MCF 10A (cell line): ENCODE data around the gene SENP3. TPM values are rescaled to one million over a fixed set of nuclear protein-coding genes. Genes with fewer than 3 reads are reported as not detected.
A peak's percentile ranks its signal among the peaks of the same experiment; 100 is the strongest.

Experiments used
- BruUV-seq: library from RNA; stranded (reverse); fragments of 400-500 nt; replicated peaks from 2 replicates; lab custom pipeline; 2021; lab: Mats Ljungman, UMichigan
- CTCF ChIA-PET: fragments of 300-600 bp; sonication (Branson Sonifier 250); formaldehyde crosslinking; extraction: SDS; loops from one replicate; lab custom pipeline; 2021; ENCODE audit warnings: antibody characterized with exemption, inconsistent platforms; lab: Yijun Ruan, JAX
- POLR2A ChIA-PET: fragments of 300-600, 350-650 bp; sonication (Branson Sonifier 250); formaldehyde crosslinking; extraction: SDS; loops from one replicate; lab custom pipeline; 2020; ENCODE audit warnings: antibody characterized with exemption, inconsistent platforms; lab: Yijun Ruan, JAX
- DNase-seq: peaks from one replicate; pipeline ENCODE4 v3.0.0-alpha.2; 2018; ENCODE audit not compliant: unreplicated experiment
- H3K27ac Mint-ChIP-seq: one replicate; pipeline ENCODE4 v1.8.0; 2022; ENCODE audit warnings: mild to moderate bottlenecking, low read depth, mixed read lengths; ENCODE audit not compliant: unreplicated experiment
- H3K27me3 Mint-ChIP-seq: one replicate; pipeline ENCODE4 v1.8.0; 2022; ENCODE audit warnings: mixed read lengths; ENCODE audit not compliant: insufficient read depth, unreplicated experiment
- H3K36me3 Mint-ChIP-seq: one replicate; pipeline ENCODE4 v1.8.0; 2022; ENCODE audit warnings: mild to moderate bottlenecking, moderate library complexity, mixed read lengths; ENCODE audit not compliant: insufficient read depth, unreplicated experiment
- H3K4me1 Mint-ChIP-seq: one replicate; pipeline ENCODE4 v1.8.0; 2022; ENCODE audit warnings: mixed read lengths; ENCODE audit not compliant: insufficient read depth, unreplicated experiment
- H3K4me3 Mint-ChIP-seq: one replicate; pipeline ENCODE4 v1.8.0; 2022; ENCODE audit warnings: mild to moderate bottlenecking, moderate library complexity, mixed read lengths; ENCODE audit not compliant: unreplicated experiment
- H3K9me3 Mint-ChIP-seq: one replicate; pipeline ENCODE4 v1.8.0; 2022; ENCODE audit warnings: mixed read lengths; ENCODE audit not compliant: unreplicated experiment
- CTCF ChIP-seq: fragments of 200-600 bp; IDR thresholded peaks from one replicate; pipeline ENCODE4 v1.8.0; 2022; ENCODE audit warnings: antibody characterized with exemption, mild to moderate bottlenecking; ENCODE audit not compliant: unreplicated experiment
- intact Hi-C: fragments of 100-400 bp; cut with micrococcal nuclease; formaldehyde crosslinking; loops from 2 replicates; pipeline ENCODE4 v1.14.1; 2022
- total RNA-seq: library from RNA; stranded (reverse); gene quantifications from 2 replicates; pipeline ENCODE4 v1.2.3, GENCODE V29; 2022

SENP3 gene
- total RNA-seq, 1 experiment from 2014 or later, result 67.3 TPM

- Mint-ChIP-seq H3K27me3 (no peaks in the 10 kb centered on the region), H3K27ac (peak overlapping the region; percentile 99), H3K4me3 (peak overlapping the region; percentile 90), H3K9me3 (no peaks in the 10 kb centered on the region), H3K36me3 (peaks cover 87% of the 10 kb centered on the region), H3K4me1 (peaks cover 10% of the 10 kb centered on the region)
- DNase-seq, result no peak
- no peak for TF ChIP-seq CTCF
- ChIA-PET POLR2A (interaction anchor here (0.6 to 13.7 kb wide), 9 partner anchors 12 to 580 kb away, joined by 3 to 294 read pairs (median 4); partner anchors contain the start of genes MPDU1, PER1, POLR2A and SENP3), CTCF (interaction anchor here (0.5 to 0.8 kb wide), 3 partner anchors 14 to 57 kb away, joined by 3 to 6 read pairs (median 3); partner anchors contain the start of gene TNFSF13)
- intact Hi-C loops, result loop anchor here (1.0 to 5.0 kb wide), 2 partner anchors 15 to 115 kb away; partner anchors contain the start of genes TP53 and WRAP53
- no TSS peak for BruUV-seq
Observed at GRCh38 chr17:7572338-7572587, 10.5 kb downstream of the SENP3 start.

- Mint-ChIP-seq H3K4me1 (peaks cover 11% of the 10 kb centered on the region), H3K36me3 (peaks cover 87% of the 10 kb centered on the region), H3K4me3 (peak overlapping the region; percentile 90), H3K9me3 (no peaks in the 10 kb centered on the region), H3K27me3 (no peaks in the 10 kb centered on the region), H3K27ac (peak overlapping the region; percentile 99)
- peak; percentile 99 for DNase-seq
- CTCF ChIA-PET, result interaction anchor here (4.1 kb wide), 1 partner anchor 12 kb away, joined by 20 read pairs; the partner anchor contains the start of gene MPDU1
- intact Hi-C loops, result loop anchor here (1.0 to 5.0 kb wide), 2 partner anchors 15 to 115 kb away; partner anchors contain the start of genes TP53 and WRAP53
- no peak for TF ChIP-seq CTCF
- POLR2A ChIA-PET, result interaction anchor here (0.6 to 13.7 kb wide), 18 partner anchors 12 to 579 kb away, joined by 3 to 294 read pairs (median 3); partner anchors contain the start of genes CTDNEP1, FXR2, GPS2 and MPDU1
- BruUV-seq, result TSS peak; percentile 15
Observed at GRCh38 chr17:7572588-7573323, 11.0 kb downstream of the SENP3 start.

GRCh38 chr17:7573324-7574080 is 11.8 kb downstream of the SENP3 start:
- peaks cover 89% of the 10 kb centered on the region for H3K36me3 Mint-ChIP-seq
- peaks cover 15% of the 10 kb centered on the region for H3K4me1 Mint-ChIP-seq
- H3K27me3 Mint-ChIP-seq, result no peaks in the 10 kb centered on the region
- peak overlapping the region; percentile 99 for H3K27ac Mint-ChIP-seq
- H3K4me3 Mint-ChIP-seq, result peak overlapping the region; percentile 90
- peak; percentile 84 for DNase-seq
- H3K9me3 Mint-ChIP-seq, result no peaks in the 10 kb centered on the region
- POLR2A ChIA-PET, result interaction anchor here (0.6 to 13.7 kb wide), 19 partner anchors 13 to 651 kb away, joined by 3 to 294 read pairs (median 4); partner anchors contain the start of genes CTDNEP1, FXR2, GPS2 and MPDU1
- BruUV-seq, result no TSS peak
- TF ChIP-seq CTCF, result no peak
- intact Hi-C loops, result loop anchor here (5.0 kb wide), 1 partner anchor 114 kb away; the partner anchor contains the start of genes TP53 and WRAP53
- CTCF ChIA-PET, result interaction anchor here (0.6 to 4.1 kb wide), 7 partner anchors 11 to 137 kb away, joined by 3 to 20 read pairs (median 7); partner anchors contain the start of genes MPDU1, SOX15 and TP53
